A673 (cell line): Measurements from ENCODE around the gene WIPF3.

ENCODE experiments used
- EZH2 ChIP-seq: fragments of 200-600 bp; sonication (generic); IDR thresholded peaks from 2 replicates; pipeline ENCODE4 v1.6.1; 2017; ENCODE audit warnings: borderline replicate concordance, low read depth, mild to moderate bottlenecking, mixed read lengths, antibody characterized with exemption, low read length; ENCODE audit not compliant: poor library complexity, severe bottlenecking
- TF ChIP-seq, protein P1 (sequence below): fragments of 300-800, 200-600 bp; sonication (generic); conservative IDR thresholded peaks from 2 replicates; pipeline ENCODE4 v1.5.1; 2017; ENCODE audit warnings: low read depth, mild to moderate bottlenecking, antibody characterized with exemption, low read length, moderate library complexity, mixed read lengths

DNA sequence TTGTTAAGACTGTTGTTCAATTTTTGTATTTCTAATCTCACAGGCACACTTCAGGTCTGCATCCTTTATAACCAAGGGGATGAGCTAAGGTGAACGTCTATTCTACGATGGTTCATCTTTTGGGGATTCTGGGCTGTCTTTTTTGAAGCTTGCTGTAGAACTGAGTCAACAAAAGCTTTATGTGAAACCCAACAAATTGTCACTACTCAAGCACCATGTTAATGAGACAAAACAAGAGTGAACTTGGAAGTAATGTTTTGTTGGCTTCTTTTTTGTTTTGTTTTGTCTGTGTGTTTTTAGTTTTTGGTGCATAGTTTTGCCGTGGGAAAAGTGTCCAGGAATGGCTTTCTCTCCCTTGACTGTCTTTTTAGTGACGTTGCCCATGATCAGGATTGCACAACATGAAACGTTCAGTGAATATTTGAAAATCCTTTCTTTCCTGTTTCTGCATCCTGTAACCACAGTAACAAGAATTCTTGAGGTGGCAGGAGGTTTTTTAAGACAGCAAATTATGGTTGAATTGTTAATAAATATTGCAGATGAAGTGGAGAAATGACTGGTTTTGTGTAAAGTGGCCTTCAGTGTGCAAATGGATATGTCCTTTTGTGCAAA, 65.6 kb downstream of the WIPF3 start:
- TF ChIP-seq, protein P1, sequence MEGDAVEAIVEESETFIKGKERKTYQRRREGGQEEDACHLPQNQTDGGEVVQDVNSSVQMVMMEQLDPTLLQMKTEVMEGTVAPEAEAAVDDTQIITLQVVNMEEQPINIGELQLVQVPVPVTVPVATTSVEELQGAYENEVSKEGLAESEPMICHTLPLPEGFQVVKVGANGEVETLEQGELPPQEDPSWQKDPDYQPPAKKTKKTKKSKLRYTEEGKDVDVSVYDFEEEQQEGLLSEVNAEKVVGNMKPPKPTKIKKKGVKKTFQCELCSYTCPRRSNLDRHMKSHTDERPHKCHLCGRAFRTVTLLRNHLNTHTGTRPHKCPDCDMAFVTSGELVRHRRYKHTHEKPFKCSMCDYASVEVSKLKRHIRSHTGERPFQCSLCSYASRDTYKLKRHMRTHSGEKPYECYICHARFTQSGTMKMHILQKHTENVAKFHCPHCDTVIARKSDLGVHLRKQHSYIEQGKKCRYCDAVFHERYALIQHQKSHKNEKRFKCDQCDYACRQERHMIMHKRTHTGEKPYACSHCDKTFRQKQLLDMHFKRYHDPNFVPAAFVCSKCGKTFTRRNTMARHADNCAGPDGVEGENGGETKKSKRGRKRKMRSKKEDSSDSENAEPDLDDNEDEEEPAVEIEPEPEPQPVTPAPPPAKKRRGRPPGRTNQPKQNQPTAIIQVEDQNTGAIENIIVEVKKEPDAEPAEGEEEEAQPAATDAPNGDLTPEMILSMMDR = no peak
- TF ChIP-seq EZH2 = no peak
